Chondrocyte (in vitro differentiated cells): ENCODE data around the gene LPCAT1. TPM values are rescaled to one million over a fixed set of nuclear protein-coding genes. Genes with fewer than 3 reads are reported as not detected.
"Not testable (repeated sequence)": the region's sequence is repeated elsewhere in the genome, so short reads cannot be mapped to it uniquely, and the experiment has no call there.

Source experiments
- DNase-seq: peaks from one replicate; pipeline ENCODE4 v3.0.0; 2021; ENCODE audit warnings: mixed read lengths, low spot score
- H3K27ac Mint-ChIP-seq: one replicate; pipeline ENCODE4 v1.8.0; 2021; ENCODE audit warnings: mild to moderate bottlenecking, moderate library complexity, mixed read lengths; ENCODE audit not compliant: unreplicated experiment
- H3K27me3 Mint-ChIP-seq: 2 replicates; pipeline ENCODE4 v1.8.0; 2021; ENCODE audit warnings: low read depth, mixed read lengths
- H3K36me3 Mint-ChIP-seq: 2 replicates; pipeline ENCODE4 v1.8.0; 2021; ENCODE audit warnings: low read depth, mixed read lengths
- H3K4me1 Mint-ChIP-seq: 2 replicates; pipeline ENCODE4 v1.8.0; 2021; ENCODE audit warnings: low read depth, mild to moderate bottlenecking, mixed read lengths
- H3K4me3 Mint-ChIP-seq: one replicate; pipeline ENCODE4 v1.8.0; 2021; ENCODE audit warnings: mild to moderate bottlenecking, moderate library complexity, mixed read lengths; ENCODE audit not compliant: unreplicated experiment
- H3K9me3 Mint-ChIP-seq: 2 replicates; pipeline ENCODE4 v1.8.0; 2021; ENCODE audit warnings: low read depth, mixed read lengths
- CTCF ChIP-seq: fragments of 200-600 bp; sonication (generic); IDR thresholded peaks from 2 replicates; pipeline ENCODE4 v1.5.0; 2021; ENCODE audit warnings: antibody characterized with exemption, mild to moderate bottlenecking, moderate library complexity
- total RNA-seq: library from RNA; stranded (reverse); gene quantifications from 3 replicates; pipeline ENCODE4 v1.2.1, GENCODE V29; 2021

The LPCAT1 gene
- total RNA-seq, 1 donor from 2014 or later: 49.4 TPM

DNA sequence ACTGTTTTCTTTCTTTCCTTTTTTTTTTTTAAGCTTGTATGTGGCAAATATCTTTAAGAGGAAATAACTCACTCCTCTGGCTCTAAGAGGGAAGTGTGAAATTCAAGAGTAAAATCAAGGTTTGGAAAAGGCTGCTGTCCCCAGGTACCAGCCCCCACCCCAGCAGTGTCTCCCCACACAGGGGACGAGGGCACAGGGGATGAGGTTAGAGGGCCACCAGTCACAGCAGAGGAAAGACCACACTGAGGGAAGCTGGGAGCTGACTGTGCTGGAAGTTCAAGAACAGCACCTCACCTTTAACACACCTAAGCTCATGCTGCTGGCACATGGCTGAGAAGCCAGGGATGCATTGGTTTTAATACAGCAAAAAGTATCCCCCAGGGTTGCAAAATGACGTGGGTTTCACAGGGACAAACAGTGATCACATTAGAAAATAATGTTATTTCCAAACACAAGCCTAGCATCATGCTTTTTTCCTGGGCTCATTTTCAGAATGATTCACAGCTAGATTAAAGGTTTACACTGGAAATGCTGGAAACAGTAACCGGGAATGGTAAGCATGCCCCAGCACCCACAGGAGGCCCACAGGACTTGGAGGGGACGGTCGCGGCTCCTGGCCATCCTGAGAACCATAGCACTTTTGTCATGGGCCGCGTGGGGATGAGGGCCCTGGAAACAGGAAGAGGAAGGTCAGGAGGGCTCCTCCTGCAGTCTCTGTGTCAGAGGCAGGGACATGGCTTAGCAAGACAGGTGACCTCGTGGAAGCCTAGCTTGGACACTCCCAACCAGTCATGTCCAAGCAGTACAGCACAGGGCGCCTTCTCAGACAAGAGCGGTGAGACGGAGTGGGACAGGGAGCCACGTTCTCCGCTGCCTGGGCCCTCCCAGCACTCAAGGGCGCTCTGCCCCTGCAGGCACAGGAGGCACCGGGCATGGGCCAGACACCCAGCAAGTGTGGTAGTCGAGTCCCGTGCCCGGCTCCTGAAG is 6.9 kb downstream of the LPCAT1 start:
- Mint-ChIP-seq H3K36me3 (peaks cover 10% of the 10 kb centered on the region), H3K27ac (no peak overlapping the region)

DNA sequence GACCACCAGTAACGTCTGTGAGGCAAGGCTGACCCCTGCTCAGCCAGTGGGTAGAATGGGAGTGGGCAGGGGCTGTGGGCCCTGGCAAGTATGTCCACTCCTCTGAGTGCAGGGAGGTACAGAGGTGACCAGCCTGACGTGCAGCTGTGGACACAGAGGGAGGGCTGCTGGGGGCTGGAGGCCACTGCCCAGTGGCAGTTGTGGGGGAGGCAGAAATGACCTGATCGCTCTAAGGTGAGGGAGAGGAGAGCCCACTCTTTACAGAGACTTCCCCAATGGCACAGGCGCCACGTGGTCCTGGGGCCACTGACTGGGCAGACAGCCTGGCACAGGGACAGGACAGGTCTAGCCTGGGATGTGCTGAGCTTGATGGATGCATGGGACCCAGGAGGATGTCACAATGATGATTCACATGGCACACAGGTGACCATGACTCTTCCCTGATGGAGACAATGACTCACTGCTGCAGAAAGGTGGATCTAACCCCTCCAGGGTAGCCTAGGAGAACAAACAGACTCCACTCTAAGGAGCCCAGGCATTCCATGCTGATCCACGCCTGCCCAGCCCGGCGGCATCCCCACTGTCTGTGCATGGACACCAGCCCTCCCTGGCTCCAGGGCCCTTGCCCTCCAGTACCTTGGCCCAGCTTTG is 7.7 kb downstream of the LPCAT1 start:
- Mint-ChIP-seq H3K4me3 (no peak overlapping the region), H3K27me3 (no peaks in the 10 kb centered on the region), H3K27ac (no peak overlapping the region), H3K4me1 (peaks cover 4% of the 10 kb centered on the region), H3K36me3 (peaks cover 11% of the 10 kb centered on the region), H3K9me3 (no peaks in the 10 kb centered on the region)
- no peak for TF ChIP-seq CTCF
- peak; percentile 53 for DNase-seq

More for the DNA sequence above, 6.9 kb downstream of the LPCAT1 start:
- no peaks in the 10 kb centered on the region for H3K27me3 Mint-ChIP-seq
- peaks cover 8% of the 10 kb centered on the region for H3K4me1 Mint-ChIP-seq
- peak; percentile 92 for DNase-seq
- no peak for TF ChIP-seq CTCF
- H3K4me3 Mint-ChIP-seq: no peak overlapping the region
- H3K9me3 Mint-ChIP-seq: no peaks in the 10 kb centered on the region

- Mint-ChIP-seq H3K36me3 (peaks cover 11% of the 10 kb centered on the region), H3K27me3 (no peaks in the 10 kb centered on the region), H3K4me1 (peaks cover 4% of the 10 kb centered on the region), H3K9me3 (no peaks in the 10 kb centered on the region), H3K4me3 (no peak overlapping the region), H3K27ac (no peak overlapping the region)
- peak; percentile 65 for DNase-seq
- no peak for TF ChIP-seq CTCF
These were observed 8.3 kb downstream of the LPCAT1 start for GRCh38 chr5:1515311-1515920.

- not testable (repeated sequence) for H3K27ac Mint-ChIP-seq, H3K4me1 Mint-ChIP-seq, H3K9me3 Mint-ChIP-seq, H3K27me3 Mint-ChIP-seq, H3K4me3 Mint-ChIP-seq
- peaks cover 14% of the 10 kb centered on the region for H3K36me3 Mint-ChIP-seq
- DNase-seq: peak; percentile 36
These were observed 8.9 kb downstream of the LPCAT1 start for GRCh38 chr5:1514819-1515310.

DNA sequence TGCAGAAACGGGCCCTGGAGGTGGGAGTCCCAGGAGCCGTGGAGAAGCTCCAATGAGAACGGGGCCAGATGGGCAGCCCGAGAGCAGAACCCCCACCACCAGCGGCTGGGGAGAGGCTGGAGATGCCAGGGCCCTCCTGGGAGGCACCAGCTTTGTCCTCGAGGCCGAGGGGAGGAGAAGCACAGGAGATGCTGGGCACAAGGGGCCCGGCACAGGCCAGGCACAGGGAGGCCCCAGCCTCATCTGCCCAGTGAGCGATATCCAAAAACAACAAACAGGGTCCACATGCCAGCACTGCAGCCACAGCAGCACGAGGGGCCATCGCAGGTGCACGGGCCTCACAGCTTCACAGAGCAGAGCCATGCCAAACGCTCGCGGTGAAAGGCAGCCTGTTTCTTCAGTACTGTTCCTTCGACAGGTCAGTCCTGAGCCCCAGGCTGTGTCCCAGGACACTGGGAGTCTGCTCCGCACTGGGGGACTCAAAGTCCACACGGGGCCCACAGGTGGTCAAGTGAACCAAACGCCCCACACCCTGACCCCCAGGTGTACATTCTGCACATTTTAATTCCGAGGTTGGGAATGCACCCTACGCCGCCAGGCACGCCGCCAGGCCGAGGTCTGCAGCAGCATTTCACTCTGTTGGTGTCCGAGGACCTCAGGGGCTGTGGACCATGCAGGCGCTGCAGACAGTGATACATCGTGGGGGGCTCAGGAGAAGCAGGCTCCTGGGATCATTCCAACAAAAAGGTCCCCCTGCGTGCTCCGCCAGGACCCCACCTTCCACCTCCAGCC is 9.5 kb downstream of the LPCAT1 start:
- H3K4me3 Mint-ChIP-seq: no peak overlapping the region
- peaks cover 16% of the 10 kb centered on the region for H3K36me3 Mint-ChIP-seq
- peak; percentile 78 for DNase-seq
- H3K4me1 Mint-ChIP-seq: peaks cover 4% of the 10 kb centered on the region
- H3K27me3 Mint-ChIP-seq: no peaks in the 10 kb centered on the region
- no peaks in the 10 kb centered on the region for H3K9me3 Mint-ChIP-seq
- TF ChIP-seq CTCF: no peak
- no peak overlapping the region for H3K27ac Mint-ChIP-seq
